Measurements from ENCODE around the gene CYP2U1. TPM values are rescaled to one million over a fixed set of nuclear protein-coding genes. Genes with fewer than 3 reads are reported as not detected.
A peak's percentile ranks its signal among the peaks of the same experiment; 100 is the strongest.
"Not testable (repeated sequence)": the region's sequence is repeated elsewhere in the genome, so short reads cannot be mapped to it uniquely, and the experiment has no call there.

Gene CYP2U1
- total RNA-seq, 1 donor from 2014 or later, result 5.2 TPM

- Histone ChIP-seq H3K36me3 (ENCODE audit: control insufficient read depth in 3 of 3, insufficient read depth in 3 of 3, low read length in 3 of 3) (no peaks in the 10 kb centered on the region), H3K27me3 (ENCODE audit: control insufficient read depth in 3 of 3, insufficient read depth in 3 of 3, low read length in 3 of 3) (no peaks in the 10 kb centered on the region), H3K4me1 (ENCODE audit: control insufficient read depth in 3 of 3, insufficient read depth in 3 of 3, low read length in 3 of 3) (peaks cover 0 to 21% (median 2%) of the 10 kb centered on the region in 3 donors), H3K4me3 (ENCODE audit: low read length in 3 of 3) (no peak overlapping the region), H3K9ac (ENCODE audit: low read depth in 1 of 3, low read length in 3 of 3) (no peak overlapping the region), H3K9me3 (ENCODE audit: control insufficient read depth in 3 of 3, low read length in 3 of 3) (no peaks in the 10 kb centered on the region), H3K27ac (ENCODE audit: low read depth, low read length) (no peak overlapping the region)
Measured at GRCh38 chr4:107897823-107898222, 33.5 kb upstream of the CYP2U1 start.

GRCh38 chr4:107900067-107900466 is 31.3 kb upstream of the CYP2U1 start:
- no peaks in the 10 kb centered on the region for H3K27me3 ChIP-seq (ENCODE audit: control insufficient read depth in 3 of 3, insufficient read depth in 3 of 3, low read length in 3 of 3)
- no peak overlapping the region for H3K27ac ChIP-seq (ENCODE audit: low read depth, low read length)
- no peak overlapping the region for H3K4me3 ChIP-seq (ENCODE audit: low read length in 3 of 3)
- no peaks in the 10 kb centered on the region for H3K9me3 ChIP-seq (ENCODE audit: control insufficient read depth in 3 of 3, low read length in 3 of 3)
- H3K4me1 ChIP-seq (ENCODE audit: control insufficient read depth in 3 of 3, insufficient read depth in 3 of 3, low read length in 3 of 3), result peaks cover 0 to 21% (median 2%) of the 10 kb centered on the region in 3 donors
- H3K36me3 ChIP-seq (ENCODE audit: control insufficient read depth in 3 of 3, insufficient read depth in 3 of 3, low read length in 3 of 3), result no peaks in the 10 kb centered on the region
- no peak overlapping the region for H3K9ac ChIP-seq (ENCODE audit: low read depth in 1 of 3, low read length in 3 of 3)

GRCh38 chr4:107900508-107900907 is 30.8 kb upstream of the CYP2U1 start:
- Histone ChIP-seq H3K9ac (ENCODE audit: low read depth in 1 of 3, low read length in 3 of 3) (no peak overlapping the region), H3K36me3 (ENCODE audit: control insufficient read depth in 3 of 3, insufficient read depth in 3 of 3, low read length in 3 of 3) (no peaks in the 10 kb centered on the region), H3K4me3 (ENCODE audit: low read length in 3 of 3) (no peak overlapping the region), H3K4me1 (ENCODE audit: control insufficient read depth in 3 of 3, insufficient read depth in 3 of 3, low read length in 3 of 3) (peaks cover 0 to 21% (median 2%) of the 10 kb centered on the region in 3 donors), H3K9me3 (ENCODE audit: control insufficient read depth in 3 of 3, low read length in 3 of 3) (no peaks in the 10 kb centered on the region), H3K27ac (ENCODE audit: low read depth, low read length) (peak overlapping the region; percentile 7), H3K27me3 (ENCODE audit: control insufficient read depth in 3 of 3, insufficient read depth in 3 of 3, low read length in 3 of 3) (no peaks in the 10 kb centered on the region)

- Histone ChIP-seq H3K27me3 (ENCODE audit: control insufficient read depth in 3 of 3, insufficient read depth in 3 of 3, low read length in 3 of 3) (no peaks in the 10 kb centered on the region), H3K4me3 (ENCODE audit: low read length in 3 of 3) (no peak overlapping the region), H3K36me3 (ENCODE audit: control insufficient read depth in 3 of 3, insufficient read depth in 3 of 3, low read length in 3 of 3) (no peaks in the 10 kb centered on the region), H3K9me3 (ENCODE audit: control insufficient read depth in 3 of 3, low read length in 3 of 3) (no peaks in the 10 kb centered on the region), H3K4me1 (ENCODE audit: control insufficient read depth in 3 of 3, insufficient read depth in 3 of 3, low read length in 3 of 3) (peaks cover 0 to 17% (median 2%) of the 10 kb centered on the region in 3 donors), H3K27ac (ENCODE audit: low read depth, low read length) (peak overlapping the region; percentile 7), H3K9ac (ENCODE audit: low read depth in 1 of 3, low read length in 3 of 3) (no peak overlapping the region)
Measured at GRCh38 chr4:107901213-107901934, 30.0 kb upstream of the CYP2U1 start.

GRCh38 chr4:107902715-107903114 is 28.6 kb upstream of the CYP2U1 start:
- Histone ChIP-seq H3K36me3 (ENCODE audit: control insufficient read depth in 3 of 3, insufficient read depth in 3 of 3, low read length in 3 of 3) (no peaks in the 10 kb centered on the region), H3K9me3 (ENCODE audit: control insufficient read depth in 3 of 3, low read length in 3 of 3) (no peaks in the 10 kb centered on the region), H3K27ac (ENCODE audit: low read depth, low read length) (no peak overlapping the region), H3K4me3 (ENCODE audit: low read length in 3 of 3) (no peak overlapping the region), H3K27me3 (ENCODE audit: control insufficient read depth in 3 of 3, insufficient read depth in 3 of 3, low read length in 3 of 3) (no peaks in the 10 kb centered on the region), H3K4me1 (ENCODE audit: control insufficient read depth in 3 of 3, insufficient read depth in 3 of 3, low read length in 3 of 3) (peaks cover 0 to 17% (median 2%) of the 10 kb centered on the region in 3 donors), H3K9ac (ENCODE audit: low read depth in 1 of 3, low read length in 3 of 3) (no peak overlapping the region)

GRCh38 chr4:107905082-107905481 is 26.3 kb upstream of the CYP2U1 start:
- not testable (repeated sequence) for H3K9me3 ChIP-seq (ENCODE audit: control insufficient read depth in 3 of 3, low read length in 3 of 3); H3K27ac ChIP-seq (ENCODE audit: low read depth, low read length); H3K4me3 ChIP-seq (ENCODE audit: low read length in 3 of 3); H3K27me3 ChIP-seq (ENCODE audit: control insufficient read depth in 3 of 3, insufficient read depth in 3 of 3, low read length in 3 of 3); H3K9ac ChIP-seq (ENCODE audit: low read depth in 1 of 3, low read length in 3 of 3); H3K36me3 ChIP-seq (ENCODE audit: control insufficient read depth in 3 of 3, insufficient read depth in 3 of 3, low read length in 3 of 3)
- peaks cover 0 to 15% (median 2%) of the 10 kb centered on the region in 3 donors for H3K4me1 ChIP-seq (ENCODE audit: control insufficient read depth in 3 of 3, insufficient read depth in 3 of 3, low read length in 3 of 3)

GRCh38 chr4:107906458-107907100 is 24.8 kb upstream of the CYP2U1 start:
- peaks cover 0 to 3% (median 0%) of the 10 kb centered on the region in 3 donors for H3K36me3 ChIP-seq (ENCODE audit: control insufficient read depth in 3 of 3, insufficient read depth in 3 of 3, low read length in 3 of 3)

GRCh38 chr4:107908377-107908776 is 23.0 kb upstream of the CYP2U1 start:
- H3K4me3 ChIP-seq (ENCODE audit: low read length in 3 of 3), result no peak overlapping the region
- H3K36me3 ChIP-seq (ENCODE audit: control insufficient read depth in 3 of 3, insufficient read depth in 3 of 3, low read length in 3 of 3), result peaks cover 0 to 3% (median 0%) of the 10 kb centered on the region in 3 donors
- no peak overlapping the region for H3K9ac ChIP-seq (ENCODE audit: low read depth in 1 of 3, low read length in 3 of 3)
- H3K27me3 ChIP-seq (ENCODE audit: control insufficient read depth in 3 of 3, insufficient read depth in 3 of 3, low read length in 3 of 3), result no peaks in the 10 kb centered on the region
- no peak overlapping the region for H3K27ac ChIP-seq (ENCODE audit: low read depth, low read length)
- no peaks in the 10 kb centered on the region for H3K9me3 ChIP-seq (ENCODE audit: control insufficient read depth in 3 of 3, low read length in 3 of 3)
- no peaks in the 10 kb centered on the region for H3K4me1 ChIP-seq (ENCODE audit: control insufficient read depth in 3 of 3, insufficient read depth in 3 of 3, low read length in 3 of 3)

More at GRCh38 chr4:107906458-107907100, 24.8 kb upstream of the CYP2U1 start:
- H3K4me1 ChIP-seq (ENCODE audit: control insufficient read depth in 3 of 3, insufficient read depth in 3 of 3, low read length in 3 of 3), result peaks cover 0 to 2% (median 2%) of the 10 kb centered on the region in 3 donors
- H3K4me3 ChIP-seq (ENCODE audit: low read length in 3 of 3), result no peak overlapping the region
- H3K9ac ChIP-seq (ENCODE audit: low read depth in 1 of 3, low read length in 3 of 3), result no peak overlapping the region
- H3K27me3 ChIP-seq (ENCODE audit: control insufficient read depth in 3 of 3, insufficient read depth in 3 of 3, low read length in 3 of 3), result no peaks in the 10 kb centered on the region
- H3K27ac ChIP-seq (ENCODE audit: low read depth, low read length), result no peak overlapping the region
- H3K9me3 ChIP-seq (ENCODE audit: control insufficient read depth in 3 of 3, low read length in 3 of 3), result no peaks in the 10 kb centered on the region

GRCh38 chr4:107913283-107913899 is 18.0 kb upstream of the CYP2U1 start:
- H3K9me3 ChIP-seq (ENCODE audit: control insufficient read depth in 3 of 3, low read length in 3 of 3), result no peaks in the 10 kb centered on the region
- H3K4me1 ChIP-seq (ENCODE audit: control insufficient read depth in 3 of 3, insufficient read depth in 3 of 3, low read length in 3 of 3), result no peaks in the 10 kb centered on the region
- H3K9ac ChIP-seq (ENCODE audit: low read depth in 1 of 3, low read length in 3 of 3), result no peak overlapping the region
- H3K36me3 ChIP-seq (ENCODE audit: control insufficient read depth in 3 of 3, insufficient read depth in 3 of 3, low read length in 3 of 3), result peaks cover 0 to 2% (median 0%) of the 10 kb centered on the region in 3 donors
- H3K4me3 ChIP-seq (ENCODE audit: low read length in 3 of 3), result no peak overlapping the region
- no peaks in the 10 kb centered on the region for H3K27me3 ChIP-seq (ENCODE audit: control insufficient read depth in 3 of 3, insufficient read depth in 3 of 3, low read length in 3 of 3)
- H3K27ac ChIP-seq (ENCODE audit: low read depth, low read length), result no peak overlapping the region

GRCh38 chr4:107915220-107915619 is 16.1 kb upstream of the CYP2U1 start:
- Histone ChIP-seq H3K9ac (ENCODE audit: low read depth in 1 of 3, low read length in 3 of 3) (no peak overlapping the region), H3K9me3 (ENCODE audit: control insufficient read depth in 3 of 3, low read length in 3 of 3) (peaks cover 0 to 3% (median 2%) of the 10 kb centered on the region in 3 donors), H3K4me3 (ENCODE audit: low read length in 3 of 3) (no peak overlapping the region), H3K27ac (ENCODE audit: low read depth, low read length) (no peak overlapping the region), H3K36me3 (ENCODE audit: control insufficient read depth in 3 of 3, insufficient read depth in 3 of 3, low read length in 3 of 3) (no peaks in the 10 kb centered on the region), H3K27me3 (ENCODE audit: control insufficient read depth in 3 of 3, insufficient read depth in 3 of 3, low read length in 3 of 3) (no peaks in the 10 kb centered on the region), H3K4me1 (ENCODE audit: control insufficient read depth in 3 of 3, insufficient read depth in 3 of 3, low read length in 3 of 3) (no peaks in the 10 kb centered on the region)
